SJCRH30 (cell line): ENCODE results near the gene SLF2. TPM values are rescaled to one million over a fixed set of nuclear protein-coding genes. Genes with fewer than 3 reads are reported as not detected.

Experiments
- DNase-seq, 2 experiments: peaks; one replicate each; pipeline ENCODE4 v3.0.0-alpha.2; 2015 to 2020
- H3K27ac ChIP-seq: fragments of 250-450 bp; sonication (Bioruptor Pico); 2 replicates; pipeline ENCODE4 v1.5.1; 2020; ENCODE audit warnings: mild to moderate bottlenecking, moderate library complexity
- H3K27me3 ChIP-seq: fragments of 250-450 bp; sonication (Bioruptor Pico); 2 replicates; pipeline ENCODE4 v1.5.1; 2020; ENCODE audit warnings: mild to moderate bottlenecking, moderate library complexity
- H3K36me3 ChIP-seq: fragments of 250-450 bp; sonication (Bioruptor Pico); 2 replicates; pipeline ENCODE4 v1.5.1; 2020; ENCODE audit warnings: mild to moderate bottlenecking, moderate library complexity
- H3K4me1 ChIP-seq: fragments of 250-450 bp; sonication (Bioruptor Pico); 2 replicates; pipeline ENCODE4 v1.5.1; 2020; ENCODE audit warnings: mild to moderate bottlenecking, moderate library complexity
- H3K4me3 ChIP-seq: fragments of 250-450 bp; sonication (Bioruptor Pico); 2 replicates; pipeline ENCODE4 v1.5.1; 2020; ENCODE audit warnings: mild to moderate bottlenecking, moderate library complexity
- H3K9me3 ChIP-seq: fragments of 250-450 bp; sonication (Bioruptor Pico); replicated peaks from 2 replicates; pipeline ENCODE4 v1.5.1; 2020; ENCODE audit warnings: mild to moderate bottlenecking, moderate library complexity
- total RNA-seq: library from RNA; depleted of rRNA; stranded (reverse); fragments of >200 nt; shearing (Covaris generic); gene quantifications from 2 replicates; pipeline ENCODE4 v1.2.3, GENCODE V29; 2014; rRNA removed

SLF2 gene
- total RNA-seq, 1 experiment from 2014 or later, result 257 TPM

DNA sequence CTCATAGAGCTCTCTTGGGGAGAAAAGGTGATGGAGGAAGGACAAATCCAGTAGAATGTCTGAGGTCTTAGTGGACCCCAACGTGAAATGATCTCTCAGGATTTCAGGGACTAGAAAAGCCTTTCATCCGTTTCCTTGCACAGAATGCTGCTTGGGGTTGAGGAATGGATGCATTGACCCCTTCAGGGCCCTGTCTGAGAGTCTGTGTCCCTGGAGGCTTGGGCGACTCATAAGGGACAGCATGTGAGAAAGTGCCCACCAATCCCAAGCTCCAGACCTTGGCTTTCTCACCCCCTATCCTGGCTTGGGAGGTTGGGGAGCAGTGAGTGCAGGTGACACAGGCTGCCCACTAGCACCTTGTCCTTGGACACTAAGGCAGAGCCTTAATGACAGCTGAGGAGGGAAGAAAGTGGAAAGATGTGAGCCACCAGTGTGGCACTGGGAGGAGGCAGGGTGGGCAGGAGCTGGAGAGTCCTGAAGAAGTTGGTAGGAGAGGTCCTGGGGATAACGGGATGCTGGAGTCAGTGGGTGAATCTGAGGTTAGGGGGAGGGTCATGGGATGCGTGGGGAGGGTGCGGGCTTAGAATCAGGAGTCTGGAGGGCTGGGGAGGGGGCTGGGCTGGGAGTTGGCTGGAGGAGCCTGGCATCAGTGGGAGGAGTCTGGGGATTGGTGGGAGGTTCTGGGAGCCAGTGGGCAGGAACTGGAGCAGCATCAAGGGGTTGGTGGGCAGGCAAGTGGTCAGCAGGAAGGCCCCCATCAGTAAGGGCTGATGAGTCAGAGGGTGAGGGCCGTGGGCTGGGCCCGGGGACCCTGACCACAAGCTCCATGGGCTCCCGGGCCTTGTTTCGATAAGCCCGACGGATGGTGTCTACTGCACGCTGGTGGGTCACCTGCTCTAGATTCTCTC, 95.4 kb downstream of the SLF2 start:
- H3K9me3 ChIP-seq, result no peaks in the 10 kb centered on the region
- H3K4me1 ChIP-seq, result peaks cover 55% of the 10 kb centered on the region
- no peaks in the 10 kb centered on the region for H3K27me3 ChIP-seq
- no peak overlapping the region for H3K4me3 ChIP-seq
- peak in 1 of 2 experiments; percentile 43 for DNase-seq
- peaks cover 41% of the 10 kb centered on the region for H3K36me3 ChIP-seq
- H3K27ac ChIP-seq, result peak overlapping the region; percentile 48; the same call in 1 of the 2 replicates

DNA sequence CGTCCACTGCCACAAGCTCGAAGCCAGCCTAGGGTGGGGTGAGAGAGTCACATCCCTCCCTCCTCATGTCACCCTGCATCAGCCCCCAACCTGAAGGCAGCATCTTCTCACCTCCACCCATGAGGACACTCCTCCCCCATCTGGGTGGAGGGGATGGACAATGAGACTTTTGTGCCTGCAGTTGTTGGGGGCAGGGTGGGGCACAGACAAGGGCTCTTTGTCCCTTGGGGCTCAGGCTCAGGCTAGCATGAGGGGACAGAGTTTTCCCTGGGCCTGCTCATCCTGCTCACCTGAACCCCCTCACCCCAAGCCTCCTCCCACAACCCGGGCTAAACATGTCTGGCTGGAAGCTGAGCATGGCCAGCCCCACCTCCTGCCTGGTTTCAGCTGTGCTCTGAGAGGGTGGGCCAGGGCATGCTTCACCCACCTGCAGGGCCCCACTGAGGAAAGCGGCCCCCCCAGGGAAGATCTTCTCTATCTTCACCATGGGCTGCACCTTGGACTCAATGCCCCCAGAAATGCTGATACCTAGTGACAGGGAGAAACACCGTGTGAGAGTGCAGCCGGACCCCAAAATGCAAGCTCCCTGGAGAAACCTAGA, 96.2 kb downstream of the SLF2 start:
- peaks cover 59% of the 10 kb centered on the region for H3K4me1 ChIP-seq

GRCh38 chr10:101010329-101010728, 97.6 kb downstream of the SLF2 start:
- no peak overlapping the region for H3K4me3 ChIP-seq
- no peaks in the 10 kb centered on the region for H3K9me3 ChIP-seq
- no peak for DNase-seq
- H3K36me3 ChIP-seq, result peaks cover 20% of the 10 kb centered on the region
- H3K27ac ChIP-seq, result no peak overlapping the region
- no peaks in the 10 kb centered on the region for H3K27me3 ChIP-seq
- H3K4me1 ChIP-seq, result peaks cover 61% of the 10 kb centered on the region

More for the DNA sequence above, 96.2 kb downstream of the SLF2 start:
- H3K9me3 ChIP-seq, result no peaks in the 10 kb centered on the region
- H3K4me3 ChIP-seq, result no peak overlapping the region
- H3K27me3 ChIP-seq, result no peaks in the 10 kb centered on the region
- H3K27ac ChIP-seq, result no peak overlapping the region; the same call in 1 of the 2 replicates
- peak in 1 of 2 experiments; percentile 77 for DNase-seq
- H3K36me3 ChIP-seq, result peaks cover 34% of the 10 kb centered on the region

DNA sequence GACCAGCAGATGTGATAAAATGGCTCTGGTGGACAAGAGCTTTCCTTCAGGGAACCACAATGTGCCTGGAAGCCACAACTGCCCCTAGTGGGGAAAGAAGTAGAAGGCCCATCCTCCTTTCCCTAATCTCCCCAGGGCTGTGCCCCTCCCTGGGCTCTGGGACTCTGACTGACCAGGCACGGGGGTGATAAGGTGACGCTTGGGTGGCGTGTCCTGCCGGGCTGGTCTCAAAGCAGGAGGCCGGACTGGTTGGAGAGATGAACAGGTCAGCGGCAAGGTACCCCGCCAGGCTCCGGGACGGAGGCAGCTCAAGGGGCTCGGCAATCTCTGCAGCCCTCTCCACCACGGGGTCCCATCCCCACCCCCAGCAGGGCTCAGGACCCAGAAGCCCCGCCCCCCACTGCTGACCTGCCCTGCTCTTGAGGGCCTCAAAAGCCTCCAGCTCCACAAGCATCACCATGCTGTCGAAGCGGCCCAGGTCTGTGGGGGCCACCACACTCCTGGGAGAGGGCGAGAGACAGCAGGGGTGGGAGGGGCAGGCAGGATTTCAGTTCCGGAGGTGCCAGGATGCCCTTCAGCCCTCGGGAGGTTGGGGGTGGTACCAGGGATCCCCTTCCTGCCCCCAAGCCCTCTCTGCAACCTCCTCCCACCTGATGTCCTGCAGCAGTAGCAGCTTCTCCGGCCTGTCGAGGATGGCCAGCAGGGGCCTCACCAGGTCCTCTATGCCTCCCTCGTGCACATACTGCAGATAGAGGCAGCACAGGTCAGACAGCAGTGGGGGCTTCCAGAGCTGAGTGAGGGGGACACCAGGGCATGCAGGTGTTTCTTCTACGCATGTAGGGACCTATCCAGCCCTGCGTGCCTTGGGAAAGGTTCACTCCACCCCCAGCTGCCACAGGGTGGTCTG, 99.0 kb downstream of the SLF2 start:
- DNase-seq, result peak in 1 of 2 experiments; percentile 67
- no peaks in the 10 kb centered on the region for H3K27me3 ChIP-seq

GRCh38 chr10:101012525-101013364, 100.0 kb downstream of the SLF2 start:
- H3K27ac ChIP-seq, result no peak overlapping the region
- peaks cover 4% of the 10 kb centered on the region for H3K36me3 ChIP-seq
- no peak overlapping the region for H3K4me3 ChIP-seq

More for the DNA sequence above, 99.0 kb downstream of the SLF2 start:
- peaks cover 8% of the 10 kb centered on the region for H3K36me3 ChIP-seq
- H3K27ac ChIP-seq, result no peak overlapping the region
- H3K4me3 ChIP-seq, result no peak overlapping the region
- no peaks in the 10 kb centered on the region for H3K9me3 ChIP-seq
- H3K4me1 ChIP-seq, result peaks cover 48% of the 10 kb centered on the region

GRCh38 chr10:101013365-101013825, 100.6 kb downstream of the SLF2 start:
- H3K36me3 ChIP-seq, result no peaks in the 10 kb centered on the region
- H3K27me3 ChIP-seq, result no peaks in the 10 kb centered on the region
- no peak overlapping the region for H3K27ac ChIP-seq
- H3K9me3 ChIP-seq, result no peaks in the 10 kb centered on the region
- H3K4me3 ChIP-seq, result no peak overlapping the region
- no peak for DNase-seq
- H3K4me1 ChIP-seq, result peaks cover 39% of the 10 kb centered on the region

More at GRCh38 chr10:101012525-101013364, 100.0 kb downstream of the SLF2 start:
- peaks cover 40% of the 10 kb centered on the region for H3K4me1 ChIP-seq
- DNase-seq, result peak; percentile 96 to 99
- H3K27me3 ChIP-seq, result no peaks in the 10 kb centered on the region
- no peaks in the 10 kb centered on the region for H3K9me3 ChIP-seq

DNA sequence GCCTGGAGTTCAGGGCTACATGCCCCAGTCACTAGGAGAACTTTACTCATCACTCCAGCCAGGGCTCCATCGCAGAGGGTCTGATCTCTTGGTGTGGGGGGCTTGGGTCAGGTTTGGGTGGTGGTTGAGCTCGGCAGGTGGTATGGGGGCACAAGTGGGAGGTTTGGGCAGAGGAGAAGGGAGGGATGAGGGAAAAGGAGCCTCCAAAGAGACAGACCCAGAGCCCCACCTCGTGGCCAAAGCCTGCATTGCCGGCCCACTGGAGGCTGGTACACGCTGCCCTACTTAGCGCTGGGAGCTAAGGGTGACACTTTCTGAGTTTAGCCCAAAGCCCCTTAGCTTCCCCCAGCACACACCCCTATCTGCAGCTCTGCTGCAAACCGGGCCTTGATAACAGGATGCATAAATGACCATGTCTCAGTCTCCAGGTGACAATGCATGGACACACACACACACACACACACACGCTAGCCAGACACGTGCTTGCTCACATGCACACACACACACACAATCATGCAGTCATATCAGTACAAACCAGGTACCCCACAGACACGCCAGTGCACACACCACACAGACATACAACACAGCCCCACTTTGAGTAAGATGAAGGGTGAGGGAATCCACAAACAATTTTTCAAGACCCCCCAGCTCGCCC, 101.6 kb downstream of the SLF2 start:
- peaks cover 34% of the 10 kb centered on the region for H3K4me1 ChIP-seq
- DNase-seq, result peak; percentile 86 to 94

More for the DNA sequence above, 101.6 kb downstream of the SLF2 start:
- H3K4me3 ChIP-seq, result no peak overlapping the region
- no peaks in the 10 kb centered on the region for H3K36me3 ChIP-seq
- H3K27me3 ChIP-seq, result no peaks in the 10 kb centered on the region
- H3K9me3 ChIP-seq, result no peaks in the 10 kb centered on the region
- H3K27ac ChIP-seq, result no peak overlapping the region

Other genes with a start within 250 kb of the SLF2 start
- 2.1 and 2.4 TPM in 2 replicates for gene PAX2, start 167.4 kb upstream of the SLF2 start, total RNA-seq
- gene SEMA4G, start 56.5 kb downstream of the SLF2 start, total RNA-seq, result 2.5 and 3.0 TPM in 2 replicates
- gene MRPL43, start 74.5 kb downstream of the SLF2 start, total RNA-seq, result 92.1 and 101 TPM in 2 replicates
- gene TWNK, start 74.6 kb downstream of the SLF2 start, total RNA-seq, result 27.3 and 30.4 TPM in 2 replicates
- 229 and 239 TPM in 2 replicates for gene LZTS2, start 86.8 kb downstream of the SLF2 start, total RNA-seq
- gene PDZD7, start 118.2 kb downstream of the SLF2 start, total RNA-seq, result 0.25 and 0.89 TPM in 2 replicates
- 14.3 and 15.3 TPM in 2 replicates for gene SFXN3, start 118.3 kb downstream of the SLF2 start, total RNA-seq
- gene KAZALD1, start 149.0 kb downstream of the SLF2 start, total RNA-seq, result 55.7 and 58.1 TPM in 2 replicates
- not detected in 2 replicates for gene TLX1, start 218.3 kb downstream of the SLF2 start, total RNA-seq